Gastrocnemius medialis (tissue), 4 donors: Measurements from ENCODE around the gene TMEM143. TPM values are rescaled to one million over a fixed set of nuclear protein-coding genes. Genes with fewer than 3 reads are reported as not detected.
"Not testable (repeated sequence)": the region's sequence is repeated elsewhere in the genome, so short reads cannot be mapped to it uniquely, and the experiment has no call there.

ENCODE experiments used
- ATAC-seq, 2 donors: fragments of 150-250 bp; one replicate each; pipeline ENCODE4 v1.9.1; 2016
- DNase-seq, 2 donors: peaks; one replicate each; pipeline ENCODE4 v3.0.0-alpha.2; 2019
- H3K27ac ChIP-seq, 4 donors: fragments of 200-600 bp; sonication (generic); 1 replicate in 1 of 4; 2 replicates in 3 of 4; pipeline ENCODE4 v1.5.1; 2016 to 2018; ENCODE audit warnings: mild to moderate bottlenecking in 2 of 4, moderate library complexity in 1 of 4
- H3K27me3 ChIP-seq, 3 donors: fragments of 200-600 bp; sonication (generic) in 2 of 3; 1 replicate in 1 of 3; 2 replicates in 2 of 3; pipeline versions ENCODE4 v1.5.1 to v1.6.0; 2016 to 2019; ENCODE audit warnings: mild to moderate bottlenecking in 1 of 3, moderate library complexity in 1 of 3
- H3K36me3 ChIP-seq, 2 donors: fragments of 200-600 bp; sonication (generic) in 1 of 2; one replicate each; pipeline ENCODE4 v1.5.1; 2017 to 2018
- H3K4me1 ChIP-seq, 2 donors: fragments of 200-600 bp; sonication (generic) in 1 of 2; one replicate each; pipeline ENCODE4 v1.5.1; 2016 to 2017; ENCODE audit warnings: mild to moderate bottlenecking in 2 of 2
- H3K4me3 ChIP-seq, 4 donors: fragments of 200-600 bp; sonication (generic) in 3 of 4; 1 replicate in 1 of 4; 2 replicates in 3 of 4; pipeline ENCODE4 v1.5.1; 2016 to 2019; ENCODE audit warnings: mild to moderate bottlenecking in 2 of 4
- H3K9me3 ChIP-seq, 3 donors: fragments of 200-600 bp; sonication (generic) in 2 of 3; 1 replicate in 1 of 3; 2 replicates in 2 of 3; pipeline ENCODE4 v1.5.1; 2016 to 2019
- CTCF ChIP-seq, 5 experiments: fragments of 450-650 bp in 3 of 5; fragments of 200-600 bp in 2 of 5; sonication (generic) in 2 of 5; IDR thresholded peaks in 4 of 5; conservative IDR thresholded peaks in 1 of 5; 1 replicate in 4 of 5; 2 replicates in 1 of 5; pipeline ENCODE4 v1.5.1; 2016 to 2019; ENCODE audit warnings: antibody characterized with exemption in 5 of 5, mild to moderate bottlenecking in 3 of 5, moderate library complexity in 3 of 5
- POLR2A ChIP-seq, 2 donors: fragments of 450-650 bp; IDR thresholded peaks; one replicate each; pipeline ENCODE4 v1.6.1; 2017; ENCODE audit warnings: antibody characterized with exemption in 2 of 2, mild to moderate bottlenecking in 2 of 2, moderate library complexity in 2 of 2
- in situ Hi-C, 4 donors: fragments of 200-750 bp; cut with MboI; loops; one replicate each; pipeline versions ENCODE4 v1.15.0 to v1.8.0; 2017; ENCODE audit warnings: low sequenced_read_pairs in 4 of 4
- intact Hi-C: fragments of 100-400 bp; cut with DNase I; formaldehyde crosslinking; loops from one replicate; pipeline ENCODE4 v1.15.1; 2023; ENCODE audit warnings: low total_unique reads
- total RNA-seq, 4 donors: library from RNA; depleted of rRNA; stranded (reverse); fragments of >200 nt; gene quantifications; one replicate each; pipeline versions ENCODE4 v1.1.0 to v1.2.3, GENCODE V29; 2016

TMEM143 gene
- total RNA-seq, 4 donors from 2014 or later: 28.8 to 42.3 (median 40.7) TPM

- no peaks in the 10 kb centered on the region for H3K27me3 ChIP-seq
- no peak for TF ChIP-seq POLR2A (IDR thresholded peaks at IDR 0.05)
- no peak for TF ChIP-seq CTCF (IDR thresholded peaks at IDR 0.05 in 4 of 5, conservative IDR thresholded peaks at IDR 0.05 in 1 of 5)
- in situ Hi-C loops: no loop called here
- H3K36me3 ChIP-seq: no peaks in the 10 kb centered on the region
- no peak for DNase-seq
- no peaks in the 10 kb centered on the region for H3K4me1 ChIP-seq
- no peak for ATAC-seq
- H3K9me3 ChIP-seq: no peaks in the 10 kb centered on the region
- H3K27ac ChIP-seq: no peak overlapping the region
- intact Hi-C loops: no loop called here
- no peak overlapping the region for H3K4me3 ChIP-seq
These were observed 66.6 kb downstream of the TMEM143 start for GRCh38 chr19:48296963-48297734.

GRCh38 chr19:48295458-48295857 is 68.3 kb downstream of the TMEM143 start:
- TF ChIP-seq POLR2A (IDR thresholded peaks at IDR 0.05): no peak
- no peak for TF ChIP-seq CTCF (IDR thresholded peaks at IDR 0.05 in 4 of 5, conservative IDR thresholded peaks at IDR 0.05 in 1 of 5)
- intact Hi-C loops: no loop called here
- in situ Hi-C loops: no loop called here

GRCh38 chr19:48292798-48293197 is 70.9 kb downstream of the TMEM143 start:
- DNase-seq (no peak), ATAC-seq (no peak)
- Histone ChIP-seq H3K9me3 (no peaks in the 10 kb centered on the region), H3K4me3 (no peak overlapping the region), H3K27me3 (peaks cover 0 to 8% (median 3%) of the 10 kb centered on the region in 3 donors), H3K36me3 (no peaks in the 10 kb centered on the region), H3K27ac (no peak overlapping the region), H3K4me1 (peaks cover 3 to 4% of the 10 kb centered on the region in 2 donors)
- in situ Hi-C loops (no loop called here), intact Hi-C loops (no loop called here)
- TF ChIP-seq CTCF (IDR thresholded peaks at IDR 0.05 in 4 of 5, conservative IDR thresholded peaks at IDR 0.05 in 1 of 5) (no peak), POLR2A (IDR thresholded peaks at IDR 0.05) (no peak)

More at GRCh38 chr19:48295458-48295857, 68.3 kb downstream of the TMEM143 start:
- Histone ChIP-seq H3K27ac (no peak overlapping the region), H3K4me3 (no peak overlapping the region), H3K27me3 (peaks cover 0 to 6% (median 3%) of the 10 kb centered on the region in 3 donors), H3K9me3 (no peaks in the 10 kb centered on the region), H3K36me3 (no peaks in the 10 kb centered on the region), H3K4me1 (peaks cover 3 to 4% of the 10 kb centered on the region in 2 donors)
- ATAC-seq: no peak
- no peak for DNase-seq

GRCh38 chr19:48291489-48291815 is 72.3 kb downstream of the TMEM143 start:
- H3K27me3 ChIP-seq, H3K4me1 ChIP-seq, H3K27ac ChIP-seq, DNase-seq, H3K36me3 ChIP-seq, in situ Hi-C loops, H3K9me3 ChIP-seq: not testable (repeated sequence)
- peak overlapping the region in 3 of 4 donors; percentile 43 to 49 (median 48) for H3K4me3 ChIP-seq
- peak in 1 of 2 donors; percentile 12 for ATAC-seq
- intact Hi-C loops: loop anchor here (1.0 kb wide), 1 partner anchor 24 kb away; no protein-coding TSS in a partner anchor

- TF ChIP-seq CTCF (IDR thresholded peaks at IDR 0.05 in 4 of 5, conservative IDR thresholded peaks at IDR 0.05 in 1 of 5) (peak; percentile 88 to 99 (median 93)), POLR2A (IDR thresholded peaks at IDR 0.05) (no peak)
- intact Hi-C loops (loop anchor here (1.0 kb wide), 1 partner anchor 24 kb away; no protein-coding TSS in a partner anchor), in situ Hi-C loops (no loop called here)
- Histone ChIP-seq H3K4me3 (peak overlapping the region; percentile 34 to 49 (median 46)), H3K36me3 (no peaks in the 10 kb centered on the region), H3K27me3 (peaks cover 3 to 8% (median 4%) of the 10 kb centered on the region in 3 donors), H3K4me1 (peaks cover 3 to 4% of the 10 kb centered on the region in 2 donors), H3K9me3 (peaks cover 0 to 4% (median 0%) of the 10 kb centered on the region in 3 donors), H3K27ac (no peak overlapping the region)
- peak; percentile 38 to 51 for DNase-seq
- ATAC-seq: peak; percentile 92 to 95
These were observed 72.8 kb downstream of the TMEM143 start for GRCh38 chr19:48290771-48291488.
